Large intestine (tissue), 3 donors: ENCODE measurements around the gene RPIA. TPM values are rescaled to one million over a fixed set of nuclear protein-coding genes. Genes with fewer than 3 reads are reported as not detected.
"Not testable (repeated sequence)": the region's sequence is repeated elsewhere in the genome, so short reads cannot be mapped to it uniquely, and the experiment has no call there.

Source experiments
- DNase-seq, 2 donors: peaks; one replicate each; pipeline versions ENCODE4 v3.0.0 to v3.0.0-alpha.2; 2013
- H3K27ac ChIP-seq: one replicate; pipeline ENCODE4 v1.5.1; 2013; ENCODE audit warnings: low read length
- H3K27me3 ChIP-seq: 2 replicates; pipeline ENCODE4 v1.6.1; 2013; ENCODE audit warnings: low read length; ENCODE audit not compliant: control insufficient read depth, insufficient read depth
- H3K36me3 ChIP-seq: 2 replicates; pipeline ENCODE4 v1.6.1; 2013; ENCODE audit warnings: low read length; ENCODE audit not compliant: control insufficient read depth, insufficient read depth
- H3K4me1 ChIP-seq: one replicate; pipeline ENCODE4 v1.6.1; 2013; ENCODE audit warnings: low read length; ENCODE audit not compliant: control insufficient read depth, insufficient read depth
- H3K4me3 ChIP-seq: one replicate; pipeline ENCODE4 v1.5.1; 2013; ENCODE audit warnings: low read length
- H3K9me3 ChIP-seq: one replicate; pipeline ENCODE4 v1.6.1; 2013; ENCODE audit warnings: mild to moderate bottlenecking, low read depth, low read length, moderate library complexity; ENCODE audit not compliant: control insufficient read depth
- WGBS: methylation state at CpG from one replicate; pipeline ENCODE4 v1.1.5; 2013; ENCODE audit warnings: low lambda C conversion rate; ENCODE audit not compliant: insufficient coverage; 5-methylcytosine and 5-hydroxymethylcytosine counted together
- polyA plus RNA-seq: library from polyadenylated mRNA; unstranded; fragments of 120-200 nt; gene quantifications from one replicate; pipeline ENCODE4 v1.2.1, GENCODE V29; 2013

Gene RPIA
- polyA plus RNA-seq, 1 donor, result 28.3 TPM

DNA sequence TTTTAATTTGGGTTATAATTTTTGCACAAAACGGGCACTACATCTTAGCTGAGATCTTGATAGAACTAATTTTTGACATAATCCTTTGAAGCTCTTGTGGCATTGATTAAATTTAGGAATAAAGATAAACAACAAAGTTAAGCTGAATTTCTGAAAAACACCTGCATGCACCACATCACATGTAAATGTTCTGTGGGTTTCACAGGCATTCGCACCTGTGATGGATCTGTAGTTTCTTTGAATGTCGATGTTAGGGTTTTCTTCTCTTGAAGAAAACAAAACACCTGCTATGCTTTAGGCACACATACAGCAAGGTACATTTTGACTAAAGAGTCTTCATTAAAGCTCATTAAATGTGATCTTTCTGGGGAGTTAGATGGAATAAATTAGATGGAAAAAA, 60.3 kb downstream of the RPIA start:
- Histone ChIP-seq H3K27me3 (no peaks in the 10 kb centered on the region), H3K9me3 (no peaks in the 10 kb centered on the region), H3K4me1 (no peaks in the 10 kb centered on the region), H3K4me3 (no peak overlapping the region), H3K27ac (no peak overlapping the region), H3K36me3 (peaks cover 49% of the 10 kb centered on the region)
- no peak for DNase-seq
- WGBS, result 87% methylated on average over 3 of the region's 3 CpGs

DNA sequence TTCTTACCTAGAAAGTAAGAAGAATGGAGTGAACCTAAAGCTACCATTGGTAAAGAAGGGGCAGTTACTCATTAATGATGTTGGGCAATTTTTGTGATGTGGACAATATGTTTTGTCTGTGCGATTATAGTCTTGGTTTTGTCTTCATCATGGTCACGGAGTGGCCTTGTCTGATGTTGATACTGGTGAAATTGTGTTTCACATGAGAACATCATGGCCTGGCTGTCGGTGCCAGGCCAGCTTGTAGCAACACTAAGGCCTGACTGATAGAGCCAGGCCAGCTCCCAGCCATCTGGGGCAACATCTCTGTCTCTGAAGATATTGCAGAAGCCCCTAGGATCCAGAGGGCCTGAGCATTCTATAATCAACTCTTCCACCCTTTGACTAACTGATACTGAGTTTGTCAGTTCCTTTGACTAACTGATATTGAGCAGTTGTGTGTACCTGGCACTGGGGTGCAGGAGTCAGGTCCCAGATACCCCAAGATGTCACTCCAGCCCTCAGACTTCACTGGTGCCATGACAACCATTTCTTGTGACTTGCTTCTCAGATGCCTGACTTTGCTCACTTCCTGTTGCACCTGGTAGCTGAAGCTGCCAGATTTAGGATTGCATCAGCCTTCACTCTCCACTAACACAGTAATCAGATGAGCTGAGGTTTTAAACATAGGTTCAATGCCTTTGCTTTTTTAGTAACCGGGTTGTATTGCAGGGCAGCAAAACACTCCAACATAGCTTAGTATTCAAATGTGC, 62.5 kb downstream of the RPIA start:
- Histone ChIP-seq H3K4me3 (no peak overlapping the region), H3K27ac (no peak overlapping the region), H3K36me3 (peaks cover 30% of the 10 kb centered on the region), H3K4me1 (no peaks in the 10 kb centered on the region), H3K27me3 (no peaks in the 10 kb centered on the region), H3K9me3 (peaks cover 6% of the 10 kb centered on the region)
- WGBS, result no CpG with 5 or more reads among the region's 4 CpGs
- DNase-seq, result no peak

DNA sequence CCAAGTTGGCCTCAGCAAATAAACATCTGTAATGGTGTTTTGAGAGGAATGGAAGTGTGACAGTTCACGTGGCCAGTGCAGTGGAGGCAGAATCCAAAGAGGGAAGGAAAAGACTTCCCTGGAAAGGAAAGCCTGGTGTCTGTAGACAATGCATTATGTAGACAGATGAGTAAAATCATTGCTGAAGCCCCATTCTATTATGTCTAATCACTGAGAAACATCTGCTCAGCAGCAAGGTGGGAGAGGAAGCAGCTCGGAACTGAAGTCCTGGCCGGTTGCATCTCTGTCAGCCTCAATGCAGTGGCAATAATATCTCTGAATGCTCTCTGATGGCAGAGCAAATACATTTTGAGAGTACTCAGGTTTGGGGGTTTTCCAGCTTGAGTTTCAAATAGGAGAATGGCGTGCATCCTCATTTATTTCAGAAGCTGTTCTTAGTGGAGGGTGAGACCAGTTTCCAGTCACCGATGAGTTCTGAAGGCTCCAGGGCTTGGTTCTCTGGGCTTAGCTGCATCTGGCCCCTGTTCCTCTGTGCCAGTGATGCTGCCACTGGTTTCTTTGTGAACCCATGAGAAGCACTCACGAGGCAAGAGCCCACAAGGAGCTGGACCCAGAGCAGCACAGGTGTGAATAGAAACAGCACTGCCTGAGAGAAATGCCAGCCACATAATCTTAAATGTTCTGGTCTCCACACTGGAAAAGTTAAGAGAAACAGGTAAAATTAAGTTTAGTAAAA, 63.3 kb downstream of the RPIA start:
- no CpG with 5 or more reads among the region's 6 CpGs for WGBS
- H3K4me3 ChIP-seq, result no peak overlapping the region
- H3K4me1 ChIP-seq, result no peaks in the 10 kb centered on the region
- no peaks in the 10 kb centered on the region for H3K27me3 ChIP-seq
- peaks cover 26% of the 10 kb centered on the region for H3K36me3 ChIP-seq
- DNase-seq, result no peak
- H3K9me3 ChIP-seq, result peaks cover 6% of the 10 kb centered on the region
- no peak overlapping the region for H3K27ac ChIP-seq

DNA sequence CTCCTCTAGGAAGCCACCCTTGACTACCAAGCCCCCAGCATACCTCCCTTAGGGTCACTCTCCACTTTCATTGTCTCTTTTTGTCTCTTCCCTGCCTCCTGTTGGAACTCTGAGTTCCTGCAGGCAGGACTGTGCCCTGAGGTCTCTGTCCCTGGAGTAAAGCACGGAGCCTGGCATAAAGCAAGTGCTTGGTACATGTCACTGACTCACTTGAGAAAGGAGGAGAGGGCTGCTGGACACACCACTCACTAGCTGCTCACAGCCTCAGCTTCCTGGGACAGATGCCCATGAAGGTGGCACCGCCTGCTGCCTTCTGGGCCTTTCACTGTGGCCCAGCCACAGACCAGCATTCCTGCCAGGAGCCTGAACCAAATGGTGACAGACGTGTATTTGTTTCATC, 64.4 kb downstream of the RPIA start:
- Histone ChIP-seq H3K27ac (no peak overlapping the region), H3K27me3 (no peaks in the 10 kb centered on the region), H3K4me3 (no peak overlapping the region), H3K9me3 (peaks cover 6% of the 10 kb centered on the region), H3K4me1 (no peaks in the 10 kb centered on the region), H3K36me3 (peaks cover 16% of the 10 kb centered on the region)
- no peak for DNase-seq
- no CpG with 5 or more reads among the region's 3 CpGs for WGBS

DNA sequence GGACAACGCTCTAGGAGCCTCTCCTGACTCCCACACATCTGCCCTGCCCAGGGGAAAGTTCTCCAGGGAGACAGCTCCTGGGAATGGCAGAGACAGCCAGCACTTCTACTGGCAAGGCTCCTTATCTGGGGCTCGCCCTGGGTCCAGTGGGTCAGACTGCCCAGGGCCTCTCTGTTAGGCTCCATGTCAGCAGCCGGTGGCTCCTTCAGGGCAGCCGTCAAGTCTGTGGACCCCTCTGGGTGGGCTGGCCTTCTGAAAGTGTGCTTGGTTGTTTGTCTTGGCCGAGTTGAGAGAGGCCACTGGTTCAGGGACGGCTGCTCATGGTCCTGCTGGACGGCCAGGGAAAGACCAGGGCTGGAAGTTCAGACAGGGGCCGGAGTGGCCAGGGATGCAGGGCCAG, 65.6 kb downstream of the RPIA start:
- peaks cover 6% of the 10 kb centered on the region for H3K9me3 ChIP-seq
- DNase-seq, result no peak
- no peak overlapping the region for H3K27ac ChIP-seq
- no peaks in the 10 kb centered on the region for H3K27me3 ChIP-seq
- no CpG with 5 or more reads among the region's 8 CpGs for WGBS
- H3K4me3 ChIP-seq, result no peak overlapping the region
- H3K4me1 ChIP-seq, result no peaks in the 10 kb centered on the region
- H3K36me3 ChIP-seq, result peaks cover 6% of the 10 kb centered on the region

DNA sequence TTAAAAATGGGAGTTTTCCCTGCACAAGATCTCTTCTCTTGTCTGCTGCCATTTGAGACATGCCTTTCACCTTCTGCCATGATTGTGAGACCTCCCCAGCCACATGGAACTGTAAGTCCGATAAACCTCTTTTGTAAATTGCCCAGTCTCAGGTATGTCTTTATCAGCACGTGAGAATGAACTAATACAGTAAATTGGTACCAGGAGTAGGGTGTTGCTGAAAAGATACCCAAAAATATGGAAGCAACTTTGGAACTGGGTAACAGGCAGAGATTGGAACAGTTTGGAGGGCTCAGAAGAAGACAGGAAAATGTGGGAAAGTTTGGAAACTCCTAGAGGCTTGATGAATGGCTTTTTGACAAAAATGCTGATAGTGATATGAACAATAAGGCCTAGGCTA, 67.2 kb downstream of the RPIA start:
- DNase-seq, H3K27me3 ChIP-seq, H3K27ac ChIP-seq, H3K9me3 ChIP-seq, H3K4me3 ChIP-seq, H3K4me1 ChIP-seq, H3K36me3 ChIP-seq: not testable (repeated sequence)
- WGBS, result no CpG with 5 or more reads among the region's 2 CpGs

DNA sequence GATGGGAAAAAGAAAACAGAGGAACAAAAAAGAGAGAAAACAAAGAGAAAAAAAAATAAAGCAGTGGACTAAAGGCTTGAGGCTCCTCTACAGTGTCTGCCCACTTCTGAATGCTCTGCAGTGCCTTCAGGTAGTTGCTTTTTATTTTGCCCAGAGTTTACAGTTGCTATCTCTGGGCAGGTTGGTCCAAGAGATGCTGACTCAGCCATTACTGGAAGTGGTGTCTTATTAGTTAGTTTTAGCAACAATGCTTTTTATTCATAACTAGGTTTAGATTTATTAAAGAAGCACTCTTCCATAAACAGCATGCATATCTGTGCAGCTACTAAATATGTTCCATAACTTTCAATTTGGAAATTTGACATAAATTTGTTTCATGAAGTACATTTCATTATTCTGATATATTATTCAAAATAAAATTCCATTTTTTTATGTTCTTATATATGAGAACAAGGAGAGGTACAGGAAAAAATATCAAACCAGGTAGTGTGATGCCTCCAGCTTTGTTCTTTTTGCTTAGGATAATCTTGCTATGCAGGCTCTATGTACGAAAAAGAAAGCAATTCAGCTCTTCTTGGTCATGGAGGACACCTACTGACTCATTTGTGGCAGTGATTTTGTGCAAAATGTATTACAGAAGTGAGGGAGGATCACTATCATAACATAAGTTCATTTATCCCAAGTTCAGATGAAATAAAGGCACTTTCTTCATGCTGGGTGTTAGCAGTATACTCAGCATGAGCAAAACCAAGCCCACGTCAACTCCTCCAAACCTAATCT, 69.5 kb downstream of the RPIA start:
- no CpG with 5 or more reads among the region's 2 CpGs for WGBS
- Histone ChIP-seq H3K27ac (no peak overlapping the region), H3K4me1 (no peaks in the 10 kb centered on the region), H3K27me3 (peaks cover 21% of the 10 kb centered on the region), H3K4me3 (no peak overlapping the region), H3K36me3 (no peaks in the 10 kb centered on the region), H3K9me3 (peaks cover 11% of the 10 kb centered on the region)
- no peak for DNase-seq

DNA sequence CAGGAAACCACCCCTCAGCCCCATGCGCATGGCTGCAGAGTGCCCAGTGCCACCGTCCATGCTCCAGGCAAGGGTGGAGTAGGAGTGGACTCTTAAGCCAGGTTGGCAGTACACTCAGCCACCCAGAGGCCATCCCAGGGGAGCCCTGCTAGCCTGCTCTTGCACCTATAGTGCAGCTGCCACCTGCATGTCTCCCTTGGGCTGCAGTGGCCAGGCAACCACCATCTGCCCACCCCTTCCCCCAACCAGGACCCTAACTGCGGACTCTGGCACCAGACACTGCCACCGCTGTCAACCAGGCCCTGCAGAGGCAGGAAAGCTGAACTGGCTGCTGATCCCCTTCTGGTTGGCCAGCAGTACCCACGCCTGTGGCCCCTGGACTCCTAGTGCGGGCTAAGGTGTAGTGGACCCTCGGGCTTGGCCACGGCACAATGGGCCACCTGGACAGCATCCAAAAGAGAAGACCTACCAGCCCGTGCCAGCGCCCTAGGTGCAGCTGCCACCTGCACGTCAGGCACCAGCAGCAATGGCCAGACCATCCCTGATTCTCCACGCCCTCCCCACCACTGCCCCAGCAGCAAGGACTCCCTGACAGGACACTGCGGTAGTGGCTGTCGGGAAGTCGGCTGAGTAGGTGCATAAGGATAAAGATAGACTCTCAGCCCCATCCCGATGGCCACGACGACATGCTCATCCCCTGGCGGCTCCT, 72.8 kb downstream of the RPIA start:
- peaks cover 22% of the 10 kb centered on the region for H3K27me3 ChIP-seq
- no peak for DNase-seq
- H3K36me3 ChIP-seq, result no peaks in the 10 kb centered on the region
- H3K4me1 ChIP-seq, result no peaks in the 10 kb centered on the region
- no CpG with 5 or more reads among the region's 19 CpGs for WGBS
- H3K27ac ChIP-seq, result no peak overlapping the region
- H3K9me3 ChIP-seq, result peaks cover 4% of the 10 kb centered on the region
- no peak overlapping the region for H3K4me3 ChIP-seq

DNA sequence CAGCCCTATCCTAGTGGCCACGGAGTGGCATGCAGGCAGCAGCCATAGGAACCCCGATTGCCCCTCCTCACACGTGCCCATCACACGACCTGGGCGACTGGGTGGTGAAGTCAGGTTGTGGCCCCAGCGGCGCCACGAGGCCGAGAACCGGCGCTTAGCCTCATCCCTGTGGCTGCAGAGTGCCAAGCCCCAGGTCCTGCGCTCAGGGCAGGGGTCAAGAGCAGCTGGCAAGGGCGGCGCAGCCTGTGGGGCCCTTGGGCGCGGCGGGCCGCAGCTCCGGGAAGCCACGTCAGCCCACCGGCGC, 73.3 kb downstream of the RPIA start:
- H3K4me3 ChIP-seq, result no peak overlapping the region
- H3K4me1 ChIP-seq, result no peaks in the 10 kb centered on the region
- H3K9me3 ChIP-seq, result peaks cover 4% of the 10 kb centered on the region
- DNase-seq, result no peak
- H3K27me3 ChIP-seq, result peaks cover 22% of the 10 kb centered on the region
- H3K36me3 ChIP-seq, result no peaks in the 10 kb centered on the region
- no CpG with 5 or more reads among the region's 22 CpGs for WGBS
- no peak overlapping the region for H3K27ac ChIP-seq
